Measurements from ENCODE around the gene RDH5.

DNA sequence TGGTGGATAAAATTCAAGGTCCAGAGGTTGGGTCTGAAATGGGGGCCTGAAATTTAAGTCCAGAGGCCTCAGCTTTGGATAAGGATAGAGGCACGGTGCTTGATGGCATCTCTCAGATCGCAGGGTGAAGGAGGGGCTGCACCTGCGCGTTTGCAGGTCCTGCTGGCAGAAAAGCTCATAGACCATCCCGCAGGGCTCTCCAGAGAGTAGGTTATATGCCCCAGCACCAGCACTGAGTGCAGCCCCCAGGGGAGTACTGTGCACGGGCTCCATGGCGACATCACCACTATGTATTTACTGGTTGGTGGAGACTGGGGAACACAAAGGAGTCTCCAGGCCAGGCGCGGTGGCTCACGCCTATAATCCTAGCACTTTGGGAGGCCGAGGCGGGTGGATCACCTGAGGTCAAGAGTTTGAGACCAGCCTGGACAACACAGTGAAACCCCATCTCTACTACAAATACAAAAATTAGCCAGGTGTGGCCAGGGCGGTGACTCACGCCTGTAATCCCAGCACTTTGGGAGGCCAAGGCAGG is 12.9 kb downstream of the RDH5 start:
- TF ChIP-seq, protein P1, sequence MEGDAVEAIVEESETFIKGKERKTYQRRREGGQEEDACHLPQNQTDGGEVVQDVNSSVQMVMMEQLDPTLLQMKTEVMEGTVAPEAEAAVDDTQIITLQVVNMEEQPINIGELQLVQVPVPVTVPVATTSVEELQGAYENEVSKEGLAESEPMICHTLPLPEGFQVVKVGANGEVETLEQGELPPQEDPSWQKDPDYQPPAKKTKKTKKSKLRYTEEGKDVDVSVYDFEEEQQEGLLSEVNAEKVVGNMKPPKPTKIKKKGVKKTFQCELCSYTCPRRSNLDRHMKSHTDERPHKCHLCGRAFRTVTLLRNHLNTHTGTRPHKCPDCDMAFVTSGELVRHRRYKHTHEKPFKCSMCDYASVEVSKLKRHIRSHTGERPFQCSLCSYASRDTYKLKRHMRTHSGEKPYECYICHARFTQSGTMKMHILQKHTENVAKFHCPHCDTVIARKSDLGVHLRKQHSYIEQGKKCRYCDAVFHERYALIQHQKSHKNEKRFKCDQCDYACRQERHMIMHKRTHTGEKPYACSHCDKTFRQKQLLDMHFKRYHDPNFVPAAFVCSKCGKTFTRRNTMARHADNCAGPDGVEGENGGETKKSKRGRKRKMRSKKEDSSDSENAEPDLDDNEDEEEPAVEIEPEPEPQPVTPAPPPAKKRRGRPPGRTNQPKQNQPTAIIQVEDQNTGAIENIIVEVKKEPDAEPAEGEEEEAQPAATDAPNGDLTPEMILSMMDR (IDR thresholded peaks at IDR 0.05; ENCODE audit: low read depth, low read length, poor library complexity, severe bottlenecking): no peak
- TF ChIP-seq EZH2phosphoT487 (IDR thresholded peaks at IDR 0.05; ENCODE audit: borderline replicate concordance, low read length): no peak

Measured in DOHH2 (cell line).